K562 (cell line): ENCODE measurements around the gene LDLRAD3. TPM values are rescaled to one million over a fixed set of nuclear protein-coding genes. Genes with fewer than 3 reads are reported as not detected.

ENCODE experiments used
- ATAC-seq: fragments of 200-7000 bp; cut with Tn5 transposase; 3 replicates; pipeline ENCODE4 v1.9.1; 2020; ENCODE audit warnings: moderate library complexity
- BruUV-seq: library from RNA; stranded (reverse); fragments of 400-500 nt; replicated peaks from 2 replicates; lab custom pipeline; 2021; lab: Mats Ljungman, UMichigan
- CTCF ChIA-PET: fragments of 300-600 bp; formaldehyde crosslinking; extraction: SDS; loops from one replicate; lab custom pipeline; 2021; ENCODE audit warnings: low intra/inter-chr PET ratio; lab: Yijun Ruan, JAX
- POLR2A ChIA-PET: fragments of 300-600, 350-650 bp; sonication (Branson Sonifier 250); formaldehyde crosslinking; extraction: SDS; loops from one replicate; lab custom pipeline; 2021; ENCODE audit warnings: antibody characterized with exemption, inconsistent platforms; lab: Yijun Ruan, JAX
- DNase-seq, 4 experiments: peaks; one replicate each; pipeline versions ENCODE4 v3.0.0 to v3.0.0-alpha.2; 2011 to 2018; ENCODE audit warnings: low spot score in 3 of 4, mixed read lengths in 3 of 4; ENCODE audit errors: extremely low read depth in 1 of 4
- FAIRE-seq: peaks from 2 replicates; lab custom pipeline; 2011; peaks lifted over from hg19 to GRCh38; lab: Jason Lieb, UNC
- H2AFZ ChIP-seq: 2 replicates; pipeline ENCODE4 v1.6.0; 2011; ENCODE audit warnings: low read depth, low read length, control low read depth, inconsistent platforms
- H3K27ac ChIP-seq: fragments of 200-600 bp; 3 replicates; pipeline ENCODE4 v1.8.0; 2011; ENCODE audit warnings: low read depth, mild to moderate bottlenecking, control low read depth, inconsistent platforms, low read length, moderate library complexity, mixed read lengths; ENCODE audit errors: extremely low read depth
- H3K27me3 ChIP-seq, 2 experiments: fragments of 300-600 bp in 1 of 2; 2 replicates in 1 of 2; 3 replicates in 1 of 2; pipeline versions ENCODE4 v1.6.0 to v1.8.0; 2011; ENCODE audit warnings: inconsistent platforms in 2 of 2, low read length in 2 of 2, mild to moderate bottlenecking in 1 of 2, mixed read lengths in 1 of 2, moderate library complexity in 1 of 2; ENCODE audit not compliant: control insufficient read depth in 2 of 2, insufficient read depth in 2 of 2
- H3K36me3 ChIP-seq: fragments of 300-600 bp; 3 replicates; pipeline ENCODE4 v1.8.0; 2011; ENCODE audit warnings: mild to moderate bottlenecking, low read length, inconsistent platforms; ENCODE audit not compliant: control insufficient read depth, insufficient read depth
- H3K4me1 ChIP-seq, 2 experiments: fragments of 200-600 bp in 1 of 2; replicated peaks in 1 of 2; 2 replicates in 1 of 2; 3 replicates in 1 of 2; pipeline versions ENCODE4 v1.5.1 to v1.8.0; 2011; ENCODE audit warnings: inconsistent platforms in 2 of 2, low read length in 2 of 2, mild to moderate bottlenecking in 1 of 2, mixed read lengths in 1 of 2, moderate library complexity in 1 of 2; ENCODE audit not compliant: control insufficient read depth in 2 of 2, insufficient read depth in 2 of 2
- H3K4me2 ChIP-seq: 2 replicates; pipeline ENCODE4 v1.6.1; 2011; ENCODE audit warnings: low read length, control low read depth, inconsistent platforms, mixed read lengths; ENCODE audit not compliant: insufficient read depth
- H3K4me3 ChIP-seq: fragments of 200-600 bp; sonication (generic), shearing (Covaris generic); 2 replicates; pipeline ENCODE4 v1.5.1; 2016; ENCODE audit warnings: control low read depth, inconsistent platforms
- H3K79me2 ChIP-seq: fragments of 200-600 bp; 3 replicates; pipeline ENCODE4 v1.8.0; 2011; ENCODE audit warnings: low read length, inconsistent platforms; ENCODE audit not compliant: control insufficient read depth, insufficient read depth
- H3K9ac ChIP-seq, 2 experiments: 2 replicates each; pipeline versions ENCODE4 v1.6.0 to v1.6.1; 2011; ENCODE audit warnings: low read depth in 2 of 2, low read length in 2 of 2, control low read depth in 1 of 2, inconsistent platforms in 1 of 2, mild to moderate bottlenecking in 1 of 2, mixed read lengths in 1 of 2; ENCODE audit not compliant: insufficient read depth in 1 of 2
- H3K9me1 ChIP-seq: one replicate; pipeline ENCODE4 v1.6.0; 2011; ENCODE audit warnings: inconsistent platforms, mild to moderate bottlenecking, low read length, moderate library complexity; ENCODE audit not compliant: control insufficient read depth, insufficient read depth
- H3K9me3 ChIP-seq: replicated peaks from 2 replicates; pipeline ENCODE4 v1.5.1; 2011; ENCODE audit warnings: low read depth, low read length, inconsistent platforms; ENCODE audit not compliant: control insufficient read depth, insufficient read depth
- H4K20me1 ChIP-seq: replicated peaks from 2 replicates; pipeline ENCODE4 v1.6.1; 2011; ENCODE audit warnings: low read length, inconsistent platforms, mixed read lengths; ENCODE audit not compliant: control insufficient read depth, insufficient read depth
- ADNP ChIP-seq: fragments of 200-800 bp; sonication (Bioruptor generic); IDR thresholded peaks from 2 replicates; pipeline ENCODE4 v1.6.1; 2016; ENCODE audit warnings: missing genetic modification characterization, missing compliant biosample characterization
- CTCFL ChIP-seq: IDR thresholded peaks from 2 replicates; pipeline ENCODE4 v1.6.1; 2011; ENCODE audit warnings: borderline replicate concordance, low read depth, mild to moderate bottlenecking, moderate library complexity, low read length; ENCODE audit not compliant: insufficient read depth, poor library complexity, severe bottlenecking
- FIP1L1 ChIP-seq: fragments of 200-400 bp; formaldehyde crosslinking; IDR thresholded peaks from 2 replicates; pipeline ENCODE4 v1.6.1; 2018; ENCODE audit warnings: mild to moderate bottlenecking, low read depth, low read length; ENCODE audit not compliant: poor library complexity, severe bottlenecking
- MECOM ChIP-seq: fragments of 250-450 bp; sonication (Bioruptor Pico); IDR thresholded peaks from 2 replicates; pipeline ENCODE4 v1.8.0; 2022; ENCODE audit warnings: inconsistent platforms
- MEIS2 ChIP-seq: fragments of 450-650 bp; IDR thresholded peaks from 2 replicates; pipeline ENCODE4 v1.6.1; 2014; ENCODE audit warnings: mild to moderate bottlenecking; ENCODE audit not compliant: partially characterized antibody
- NFE2 ChIP-seq: IDR thresholded peaks from 2 replicates; pipeline ENCODE4 v1.6.1; 2014; ENCODE audit warnings: antibody characterized with exemption, low read depth
- PTRF ChIP-seq: fragments of 450-650 bp; IDR thresholded peaks from 2 replicates; pipeline ENCODE4 v1.6.1; 2016; ENCODE audit warnings: mild to moderate bottlenecking, missing genetic modification characterization, missing compliant biosample characterization
- SRSF3 ChIP-seq: fragments of 200-400 bp; formaldehyde crosslinking; IDR thresholded peaks from 2 replicates; pipeline ENCODE4 v1.6.1; 2016; ENCODE audit warnings: mild to moderate bottlenecking, low read length, moderate library complexity; ENCODE audit not compliant: insufficient read depth
- TAL1 ChIP-seq: fragments of 450-650 bp; IDR thresholded peaks from 2 replicates; pipeline ENCODE4 v1.6.1; 2016; ENCODE audit warnings: mild to moderate bottlenecking
- THAP12 ChIP-seq: fragments of 250-450 bp; sonication (Bioruptor Pico); IDR thresholded peaks from 2 replicates; pipeline ENCODE4 v1.9.0; 2021; ENCODE audit warnings: mild to moderate bottlenecking, inconsistent platforms
- ZBTB1 ChIP-seq: sonication (generic); formaldehyde crosslinking; IDR thresholded peaks from 2 replicates; pipeline ENCODE4 v1.8.1; 2023; ENCODE audit warnings: missing genetic modification reagents, low read depth, mild to moderate bottlenecking, borderline replicate concordance
- ZNF212 ChIP-seq: fragments of 450-650 bp; formaldehyde crosslinking; IDR thresholded peaks from 2 replicates; pipeline ENCODE4 v1.4.0; 2020; ENCODE audit warnings: mild to moderate bottlenecking
- ZNF324 ChIP-seq: fragments of 250-450 bp; sonication (Bioruptor Pico); IDR thresholded peaks from 2 replicates; pipeline ENCODE4 v1.4.0; 2020; ENCODE audit warnings: mild to moderate bottlenecking
- WGBS: fragments of 100-300 bp; shearing (Covaris generic); methylation state at CpG from one replicate; pipeline ENCODE4 v1.1.6; 2016; ENCODE audit warnings: low coverage, mixed read lengths; ENCODE audit not compliant: insufficient coverage; ENCODE audit errors: missing lambda C conversion rate; 5-methylcytosine and 5-hydroxymethylcytosine counted together
- in situ Hi-C: fragments of 300-500 bp; cut with MboI; formaldehyde crosslinking; loops from 4 replicates; pipeline ENCODE4 v1.15.0; 2018; ENCODE audit warnings: inconsistent platforms, mixed read lengths
- intact Hi-C: fragments of 100-400 bp; cut with micrococcal nuclease; formaldehyde crosslinking; loops from 2 replicates; pipeline ENCODE4 v1.14.2; 2022
- polyA plus RNA-seq, 8 experiments: library from polyadenylated mRNA; depleted of rRNA in 4 of 8; stranded (reverse) in 5 of 8; unstranded in 3 of 8; fragments of >200 nt; fragmentation: Nextera tagmentation in 2 of 8; fragmentation: Illumina TruSeq in 1 of 8; extraction: Ambion mirVana in 2 of 8; extraction: Trizol in 1 of 8; gene quantifications; 2 replicates each; pipeline versions ENCODE4 v1.2.1 to v1.2.3, GENCODE V29; 2011 to 2014; ENCODE audit warnings: inconsistent platforms in 1 of 8, missing spikeins in 1 of 8
- total RNA-seq, 7 experiments: library from RNA; depleted of rRNA in 6 of 7; stranded (reverse); fragments of >200 nt in 6 of 7; fragmentation: Illumina TruSeq in 2 of 7; extraction: Trizol in 2 of 7; gene quantifications; 2 replicates each; pipeline versions ENCODE4 v1.2.1 to v1.2.3, GENCODE V29; 2011 to 2021; ENCODE audit warnings: low replicate concordance in 1 of 7
- TF ChIP-seq, protein P1 (sequence below): sonication (generic); formaldehyde crosslinking; IDR thresholded peaks from 2 replicates; pipeline ENCODE4 v1.8.0; 2022; ENCODE audit warnings: missing genetic modification reagents, mild to moderate bottlenecking, borderline replicate concordance

The LDLRAD3 gene
- total and polyA plus RNA-seq, 9 of the 15 experiments (the other 6 are each of a cell fraction or from before 2014, with no cell fraction given) = 0.73 to 7.2 (median 3.5) TPM

- Histone ChIP-seq H3K9ac (no peak overlapping the region), H3K9me3 (no peaks in the 10 kb centered on the region), H3K79me2 (no peaks in the 10 kb centered on the region), H3K36me3 (no peaks in the 10 kb centered on the region), H3K4me3 (no peak overlapping the region), H4K20me1 (no peaks in the 10 kb centered on the region), H3K4me2 (no peak overlapping the region), H3K9me1 (no peaks in the 10 kb centered on the region), H3K27ac (no peak overlapping the region), H3K4me1 (peaks cover 0 to 8% of the 10 kb centered on the region in 2 experiments; a peak in 2 of 5 replicates), H3K27me3 (no peaks in the 10 kb centered on the region; a peak in 1 of 5 replicates), H2AFZ (peak overlapping the region; percentile 5; the same call in 1 of the 2 replicates)
- DNase-seq (no peak), ATAC-seq (no peak; the same call in 2 of the 3 replicates), FAIRE-seq (no peak)
- 13% methylated on average over 7 of the region's 8 CpGs for WGBS
- in situ Hi-C loops (no loop called here), intact Hi-C loops (no loop called here)
- POLR2A ChIA-PET = interaction anchor here (0.6 kb wide), 1 partner anchor 21 kb away, joined by 3 read pairs; no protein-coding TSS in a partner anchor
- CTCF ChIA-PET = interaction anchor here (0.6 kb wide), 1 partner anchor 436 kb away, joined by 3 read pairs; no protein-coding TSS in a partner anchor
- BruUV-seq = no TSS peak
- TF ChIP-seq, protein P1, sequence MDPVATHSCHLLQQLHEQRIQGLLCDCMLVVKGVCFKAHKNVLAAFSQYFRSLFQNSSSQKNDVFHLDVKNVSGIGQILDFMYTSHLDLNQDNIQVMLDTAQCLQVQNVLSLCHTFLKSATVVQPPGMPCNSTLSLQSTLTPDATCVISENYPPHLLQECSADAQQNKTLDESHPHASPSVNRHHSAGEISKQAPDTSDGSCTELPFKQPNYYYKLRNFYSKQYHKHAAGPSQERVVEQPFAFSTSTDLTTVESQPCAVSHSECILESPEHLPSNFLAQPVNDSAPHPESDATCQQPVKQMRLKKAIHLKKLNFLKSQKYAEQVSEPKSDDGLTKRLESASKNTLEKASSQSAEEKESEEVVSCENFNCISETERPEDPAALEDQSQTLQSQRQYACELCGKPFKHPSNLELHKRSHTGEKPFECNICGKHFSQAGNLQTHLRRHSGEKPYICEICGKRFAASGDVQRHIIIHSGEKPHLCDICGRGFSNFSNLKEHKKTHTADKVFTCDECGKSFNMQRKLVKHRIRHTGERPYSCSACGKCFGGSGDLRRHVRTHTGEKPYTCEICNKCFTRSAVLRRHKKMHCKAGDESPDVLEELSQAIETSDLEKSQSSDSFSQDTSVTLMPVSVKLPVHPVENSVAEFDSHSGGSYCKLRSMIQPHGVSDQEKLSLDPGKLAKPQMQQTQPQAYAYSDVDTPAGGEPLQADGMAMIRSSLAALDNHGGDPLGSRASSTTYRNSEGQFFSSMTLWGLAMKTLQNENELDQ (CRISPR knock-in tag) = no peak
- TF ChIP-seq PTRF (tag) (no peak), TAL1 (peak; percentile 10; the same call in 1 of the 2 replicates), CTCFL (no peak), FIP1L1 (no peak), MEIS2 (peak; percentile 88), NFE2 (no peak), MECOM (CRISPR knock-in tag) (no peak), ZBTB1 (CRISPR knock-in tag) (no peak), SRSF3 (no peak), ADNP (tag) (peak; percentile 63; the same call in 1 of the 2 replicates), ZNF324 (CRISPR knock-in tag) (no peak), ZNF212 (CRISPR knock-in tag) (no peak), THAP12 (CRISPR knock-in tag) (no peak)
Measured at GRCh38 chr11:36051235-36052144, 107.6 kb downstream of the LDLRAD3 start.
